Right ventricle myocardium inferior (tissue), 1 donor: ENCODE measurements around the gene FAT1. TPM values are rescaled to one million over a fixed set of nuclear protein-coding genes. Genes with fewer than 3 reads are reported as not detected.
"Not testable (repeated sequence)": the region's sequence is repeated elsewhere in the genome, so short reads cannot be mapped to it uniquely, and the experiment has no call there.

Source experiments
- ATAC-seq: fragments of 200-7000 bp; cut with Tn5 transposase; one replicate; pipeline ENCODE4 v1.9.1; 2020; ENCODE audit warnings: mild to moderate bottlenecking, moderate library complexity
- DNase-seq: peaks from one replicate; pipeline ENCODE4 v3.0.0; 2021; ENCODE audit errors: missing footprints
- intact Hi-C: fragments of 100-400 bp; cut with DNase I; formaldehyde crosslinking; loops from one replicate; pipeline ENCODE4 v1.11.0; 2022
- long read RNA-seq: library from polyadenylated mRNA; unstranded; transcript quantifications from one replicate; pipeline ENCODE4 v2.0.0, GENCODE V29; 2021
- total RNA-seq: library from RNA; stranded (reverse); fragmentation: NEBNext Ultra II Directional; extraction: Animal tissue kit (Norgen Biotek cat#: 25700); gene quantifications from one replicate; pipeline ENCODE4 v1.2.1, GENCODE V29; 2021
- donor health status: DM: no; HTN: yes; CAD: no; lungs with severe emphysema.

Gene FAT1
- 55.2 TPM for total RNA-seq
- long read RNA-seq, result 0 reads

DNA sequence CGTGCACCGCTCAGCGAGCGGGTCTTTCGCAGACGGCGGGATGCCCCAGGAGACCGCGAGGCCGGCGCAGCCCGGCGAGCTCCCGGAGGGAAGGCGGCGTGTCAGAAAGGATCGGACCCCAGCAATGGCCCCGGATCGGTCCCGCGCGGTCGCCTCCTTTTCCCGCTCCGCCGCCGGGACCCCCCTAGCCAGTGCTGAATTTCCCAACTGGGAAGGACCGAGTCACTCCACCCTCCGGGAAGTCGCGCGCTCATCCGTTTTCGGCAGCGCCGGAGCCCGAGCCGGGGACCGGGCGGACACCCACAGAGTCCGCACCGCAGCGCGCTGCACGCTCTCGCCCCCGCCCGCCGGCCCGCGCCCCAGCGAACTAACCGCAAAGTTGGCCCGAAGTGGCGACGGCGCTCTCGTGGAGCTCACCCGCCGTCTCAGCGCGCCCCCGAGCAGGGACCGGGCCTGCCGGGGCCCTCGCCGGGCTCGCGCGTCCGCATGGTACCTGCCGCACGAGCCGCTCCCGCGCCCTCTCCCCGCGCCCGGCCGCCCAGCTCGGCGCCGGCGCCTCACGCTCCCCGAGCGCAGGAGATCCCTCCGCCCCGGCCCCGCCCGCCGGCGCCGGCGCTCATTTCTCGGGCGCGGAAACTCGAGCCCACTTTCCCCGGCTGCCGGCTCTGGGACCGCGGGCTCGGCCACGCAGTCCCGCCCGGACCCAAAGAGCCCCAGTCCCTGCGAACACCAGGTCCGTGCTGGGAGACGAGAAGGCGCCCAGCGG, at the start of gene FAT1:
Gene FAT1, minus strand, starts transcription at position 565 of the 766 bp plus-strand sequence. CDS start 14,029 bp downstream, outside the sequence.
- peak; percentile 66 for ATAC-seq
- intact Hi-C loops, result no loop called here
- peak; percentile 81 for DNase-seq

GRCh38 chr4:186772936-186773487, 49.4 kb upstream of the FAT1 start:
- intact Hi-C loops, result no loop called here
- ATAC-seq (no peak), DNase-seq (no peak)

DNA sequence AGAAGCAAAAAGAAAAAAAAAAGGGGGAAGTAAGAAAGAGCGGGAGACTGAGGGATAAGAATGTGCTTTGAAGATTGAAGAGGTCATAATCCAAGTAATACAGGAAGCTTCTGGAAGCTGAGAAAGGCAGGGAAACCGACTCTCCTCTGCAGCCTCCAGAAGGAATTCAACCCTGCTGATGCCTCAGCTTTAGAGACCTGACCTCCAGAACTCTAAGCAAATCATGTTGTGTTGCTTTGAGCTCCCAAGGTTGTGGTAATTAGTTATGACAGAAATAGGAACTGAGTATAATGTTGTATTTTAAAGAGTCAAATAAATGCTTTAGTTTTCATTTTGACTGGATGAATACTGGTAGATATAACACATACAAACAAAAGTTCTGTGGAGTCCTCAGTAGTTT, 48.0 kb upstream of the FAT1 start:
- ATAC-seq (no peak), DNase-seq (no peak)
- intact Hi-C loops, result no loop called here

- intact Hi-C loops, result no loop called here
- DNase-seq (no peak), ATAC-seq (no peak)
These were observed 47.0 kb upstream of the FAT1 start for GRCh38 chr4:186770481-186771175.

GRCh38 chr4:186767794-186768193, 44.1 kb upstream of the FAT1 start:
- ATAC-seq (no peak), DNase-seq (no peak)
- intact Hi-C loops, result no loop called here

GRCh38 chr4:186765673-186766546, 42.3 kb upstream of the FAT1 start:
- intact Hi-C loops, result no loop called here
- DNase-seq, result no peak
- no peak for ATAC-seq

DNA sequence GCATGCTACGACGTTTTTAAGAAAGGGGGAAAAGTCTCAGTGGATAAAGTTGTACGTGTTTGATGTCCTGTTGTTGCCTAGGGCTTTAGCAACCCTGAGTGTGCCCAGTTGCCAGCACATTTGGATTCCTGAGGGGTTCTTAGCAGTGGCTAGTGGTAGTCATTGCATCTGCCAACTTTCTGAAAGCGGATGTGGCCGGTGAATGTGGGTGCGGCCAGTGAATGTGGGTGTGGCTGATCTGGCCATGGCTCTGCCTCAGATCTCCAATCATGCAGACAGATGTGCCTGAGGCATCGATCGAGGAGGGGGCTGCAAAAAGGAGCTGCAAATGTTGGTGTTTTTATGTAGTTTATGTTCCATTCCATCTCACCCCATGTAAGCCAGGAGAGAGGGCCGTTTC, 41.5 kb upstream of the FAT1 start:
- ATAC-seq (peak; percentile 48), DNase-seq (no peak)
- intact Hi-C loops, result no loop called here

DNA sequence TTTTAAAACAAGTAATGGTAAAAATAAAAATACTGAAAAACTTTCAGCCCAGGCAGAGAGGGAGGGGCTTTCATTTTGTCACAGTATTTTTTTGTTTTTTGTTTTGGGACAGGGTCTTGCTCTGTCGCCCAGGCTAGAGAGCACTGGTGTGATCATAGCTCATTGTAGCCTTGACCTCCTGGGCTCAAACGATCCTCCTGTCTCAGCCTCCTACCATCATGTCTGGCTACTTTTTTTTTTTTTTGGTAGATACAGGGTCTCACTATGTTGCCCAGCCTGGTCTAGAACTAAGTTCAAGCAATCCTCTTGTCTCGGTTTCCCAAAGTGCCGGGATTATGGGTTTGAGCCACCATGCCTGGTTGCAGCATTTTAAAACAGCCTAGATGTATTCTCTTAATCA, 40.8 kb upstream of the FAT1 start:
- intact Hi-C loops, result no loop called here
- ATAC-seq, result no peak
- DNase-seq, result no peak

DNA sequence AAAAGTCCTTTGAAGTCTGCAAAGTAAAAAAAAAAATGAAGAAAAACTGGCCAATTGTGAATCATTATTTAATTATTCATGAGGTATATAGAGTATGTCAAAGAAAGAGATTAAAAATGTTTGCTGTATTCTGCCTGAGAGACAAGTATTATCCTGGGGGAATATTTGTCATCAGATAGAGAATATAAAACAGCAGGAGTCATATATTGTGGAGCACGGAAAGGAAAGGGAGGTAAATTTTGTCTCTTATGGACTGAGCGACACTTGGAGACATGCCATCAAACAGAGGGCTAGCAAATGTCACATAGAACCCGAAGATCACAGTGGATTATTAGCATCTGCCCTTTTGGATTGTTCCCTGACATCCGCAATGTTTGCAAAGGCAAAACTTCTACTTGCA, 39.2 kb upstream of the FAT1 start:
- intact Hi-C loops, result no loop called here
- DNase-seq, result no peak
- no peak for ATAC-seq

GRCh38 chr4:186762361-186762760, 38.7 kb upstream of the FAT1 start:
- DNase-seq, result no peak
- no peak for ATAC-seq
- intact Hi-C loops, result no loop called here

- DNase-seq, intact Hi-C loops, ATAC-seq: not testable (repeated sequence)
These were observed 38.3 kb upstream of the FAT1 start for GRCh38 chr4:186761956-186762355.

GRCh38 chr4:186761393-186761792, 37.7 kb upstream of the FAT1 start:
- intact Hi-C loops, result no loop called here
- no peak for DNase-seq
- ATAC-seq, result peak; percentile 69

- no peak for ATAC-seq
These were observed 36.9 kb upstream of the FAT1 start for GRCh38 chr4:186760576-186760975.

GRCh38 chr4:186759990-186760389, 36.3 kb upstream of the FAT1 start:
- ATAC-seq (no peak), DNase-seq (no peak)
- intact Hi-C loops, result no loop called here

More at GRCh38 chr4:186760576-186760975, 36.9 kb upstream of the FAT1 start:
- DNase-seq, result no peak
- intact Hi-C loops, result no loop called here

GRCh38 chr4:186758929-186759682, 35.5 kb upstream of the FAT1 start:
- DNase-seq (no peak), ATAC-seq (no peak)

DNA sequence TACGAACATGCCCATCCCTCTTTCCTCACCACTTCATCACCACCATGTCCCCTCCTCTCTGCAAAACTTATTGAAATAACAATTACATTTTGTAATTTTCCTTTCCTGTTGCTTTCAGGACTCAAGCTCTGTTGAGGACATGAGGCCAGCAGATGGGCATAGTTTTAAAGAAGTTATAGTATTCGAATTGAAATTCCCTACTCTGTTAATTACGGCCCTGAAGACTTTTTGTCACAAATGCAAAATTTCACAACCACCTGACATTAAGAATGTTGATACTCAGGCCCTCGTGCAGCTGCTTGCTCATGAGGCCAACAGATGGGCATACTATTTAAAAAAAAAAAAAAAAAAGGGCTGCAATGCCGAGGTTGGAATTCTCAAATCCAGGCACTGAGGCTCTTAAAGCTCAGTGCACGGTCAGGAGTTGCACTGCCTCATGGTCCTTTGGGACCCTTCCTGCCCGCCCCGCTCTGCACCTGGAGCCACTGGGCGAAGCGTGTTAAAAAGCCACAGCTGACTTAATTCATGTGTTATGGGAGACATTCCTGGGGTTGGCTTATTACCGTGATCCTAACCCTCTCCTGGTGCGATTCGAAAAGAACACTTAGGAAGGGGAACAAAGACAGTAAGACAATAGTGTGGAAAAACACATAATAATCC, 34.2 kb upstream of the FAT1 start:
- intact Hi-C loops, result no loop called here
- ATAC-seq (no peak), DNase-seq (no peak)

More at GRCh38 chr4:186758929-186759682, 35.5 kb upstream of the FAT1 start:
- intact Hi-C loops, result no loop called here

GRCh38 chr4:186756550-186756949, 32.9 kb upstream of the FAT1 start:
- intact Hi-C loops, ATAC-seq: not testable (repeated sequence)

More at GRCh38 chr4:186756550-186756949, 32.9 kb upstream of the FAT1 start:
- DNase-seq, result not testable (repeated sequence)
